K562 (cell line): ENCODE results near the gene CHRDL1. TPM values are rescaled to one million over a fixed set of nuclear protein-coding genes. Genes with fewer than 3 reads are reported as not detected.

Source experiments
- ATAC-seq: fragments of 200-7000 bp; cut with Tn5 transposase; 3 replicates; pipeline ENCODE4 v1.9.1; 2020; ENCODE audit warnings: moderate library complexity
- BruUV-seq: library from RNA; stranded (reverse); fragments of 400-500 nt; replicated peaks from 2 replicates; lab custom pipeline; 2021; lab: Mats Ljungman, UMichigan
- CTCF ChIA-PET: fragments of 300-600 bp; formaldehyde crosslinking; extraction: SDS; loops from one replicate; lab custom pipeline; 2021; ENCODE audit warnings: low intra/inter-chr PET ratio; lab: Yijun Ruan, JAX
- POLR2A ChIA-PET: fragments of 300-600, 350-650 bp; sonication (Branson Sonifier 250); formaldehyde crosslinking; extraction: SDS; loops from one replicate; lab custom pipeline; 2021; ENCODE audit warnings: antibody characterized with exemption, inconsistent platforms; lab: Yijun Ruan, JAX
- DNase-seq, 4 experiments: peaks; one replicate each; pipeline versions ENCODE4 v3.0.0 to v3.0.0-alpha.2; 2011 to 2018; ENCODE audit warnings: low spot score in 3 of 4, mixed read lengths in 3 of 4; ENCODE audit errors: extremely low read depth in 1 of 4
- FAIRE-seq: peaks from 2 replicates; lab custom pipeline; 2011; peaks lifted over from hg19 to GRCh38; lab: Jason Lieb, UNC
- H2AFZ ChIP-seq: 2 replicates; pipeline ENCODE4 v1.6.0; 2011; ENCODE audit warnings: low read depth, low read length, control low read depth, inconsistent platforms
- H3K27ac ChIP-seq: fragments of 200-600 bp; 3 replicates; pipeline ENCODE4 v1.8.0; 2011; ENCODE audit warnings: low read depth, mild to moderate bottlenecking, control low read depth, inconsistent platforms, low read length, moderate library complexity, mixed read lengths; ENCODE audit errors: extremely low read depth
- H3K27me3 ChIP-seq, 2 experiments: fragments of 300-600 bp in 1 of 2; 2 replicates in 1 of 2; 3 replicates in 1 of 2; pipeline versions ENCODE4 v1.6.0 to v1.8.0; 2011; ENCODE audit warnings: inconsistent platforms in 2 of 2, low read length in 2 of 2, mild to moderate bottlenecking in 1 of 2, mixed read lengths in 1 of 2, moderate library complexity in 1 of 2; ENCODE audit not compliant: control insufficient read depth in 2 of 2, insufficient read depth in 2 of 2
- H3K36me3 ChIP-seq: fragments of 300-600 bp; 3 replicates; pipeline ENCODE4 v1.8.0; 2011; ENCODE audit warnings: mild to moderate bottlenecking, low read length, inconsistent platforms; ENCODE audit not compliant: control insufficient read depth, insufficient read depth
- H3K4me1 ChIP-seq, 2 experiments: fragments of 200-600 bp in 1 of 2; replicated peaks in 1 of 2; 2 replicates in 1 of 2; 3 replicates in 1 of 2; pipeline versions ENCODE4 v1.5.1 to v1.8.0; 2011; ENCODE audit warnings: inconsistent platforms in 2 of 2, low read length in 2 of 2, mild to moderate bottlenecking in 1 of 2, mixed read lengths in 1 of 2, moderate library complexity in 1 of 2; ENCODE audit not compliant: control insufficient read depth in 2 of 2, insufficient read depth in 2 of 2
- H3K4me2 ChIP-seq: 2 replicates; pipeline ENCODE4 v1.6.1; 2011; ENCODE audit warnings: low read length, control low read depth, inconsistent platforms, mixed read lengths; ENCODE audit not compliant: insufficient read depth
- H3K4me3 ChIP-seq: fragments of 200-600 bp; sonication (generic), shearing (Covaris generic); 2 replicates; pipeline ENCODE4 v1.5.1; 2016; ENCODE audit warnings: control low read depth, inconsistent platforms
- H3K79me2 ChIP-seq: fragments of 200-600 bp; 3 replicates; pipeline ENCODE4 v1.8.0; 2011; ENCODE audit warnings: low read length, inconsistent platforms; ENCODE audit not compliant: control insufficient read depth, insufficient read depth
- H3K9ac ChIP-seq, 2 experiments: 2 replicates each; pipeline versions ENCODE4 v1.6.0 to v1.6.1; 2011; ENCODE audit warnings: low read depth in 2 of 2, low read length in 2 of 2, control low read depth in 1 of 2, inconsistent platforms in 1 of 2, mild to moderate bottlenecking in 1 of 2, mixed read lengths in 1 of 2; ENCODE audit not compliant: insufficient read depth in 1 of 2
- H3K9me1 ChIP-seq: one replicate; pipeline ENCODE4 v1.6.0; 2011; ENCODE audit warnings: inconsistent platforms, mild to moderate bottlenecking, low read length, moderate library complexity; ENCODE audit not compliant: control insufficient read depth, insufficient read depth
- H3K9me3 ChIP-seq: replicated peaks from 2 replicates; pipeline ENCODE4 v1.5.1; 2011; ENCODE audit warnings: low read depth, low read length, inconsistent platforms; ENCODE audit not compliant: control insufficient read depth, insufficient read depth
- H4K20me1 ChIP-seq: replicated peaks from 2 replicates; pipeline ENCODE4 v1.6.1; 2011; ENCODE audit warnings: low read length, inconsistent platforms, mixed read lengths; ENCODE audit not compliant: control insufficient read depth, insufficient read depth
- AFF1 ChIP-seq, 2 experiments: fragments of 450-650 bp; IDR thresholded peaks; 2 replicates each; pipeline ENCODE4 v1.6.1; 2018; ENCODE audit warnings: mild to moderate bottlenecking in 2 of 2, low read depth in 1 of 2; ENCODE audit not compliant: partially characterized antibody in 2 of 2
- CUX1 ChIP-seq: fragments of 200-800 bp; sonication (Bioruptor generic); IDR thresholded peaks from 2 replicates; pipeline ENCODE4 v1.6.1; 2016; ENCODE audit warnings: missing genetic modification characterization, missing compliant biosample characterization
- HDAC2 ChIP-seq: fragments of 450-650 bp; IDR thresholded peaks from 2 replicates; pipeline ENCODE4 v1.6.1; 2016; ENCODE audit warnings: mild to moderate bottlenecking
- NR2C1 ChIP-seq, 2 experiments: fragments of 450-650 bp; IDR thresholded peaks; 2 replicates each; pipeline ENCODE4 v1.6.1; 2017; ENCODE audit warnings: mild to moderate bottlenecking in 2 of 2, antibody characterized with exemption in 1 of 2, inconsistent platforms in 1 of 2, missing compliant biosample characterization in 1 of 2, missing genetic modification characterization in 1 of 2
- PATZ1 ChIP-seq: fragments of 250-450 bp; sonication (Bioruptor Pico); IDR thresholded peaks from 2 replicates; pipeline ENCODE4 v1.5.0; 2020; ENCODE audit warnings: mild to moderate bottlenecking, borderline replicate concordance
- SMAD1 ChIP-seq: fragments of 150-350 bp; IDR thresholded peaks from 2 replicates; pipeline ENCODE4 v1.6.1; 2014; ENCODE audit warnings: low read length, low read depth; ENCODE audit not compliant: partially characterized antibody
- TBL1XR1 ChIP-seq, 2 experiments: IDR thresholded peaks; 2 replicates each; pipeline ENCODE4 v1.6.1; 2012; ENCODE audit warnings: improper control_type of control experiment in 2 of 2, low read length in 2 of 2, mild to moderate bottlenecking in 1 of 2
- TEAD4 ChIP-seq, 2 experiments: sonication (generic) in 1 of 2; formaldehyde crosslinking in 1 of 2; IDR thresholded peaks; 2 replicates each; pipeline versions ENCODE4 v1.6.1 to v1.8.0; 2012 to 2022; ENCODE audit warnings: borderline replicate concordance in 1 of 2, inconsistent platforms in 1 of 2, low read length in 1 of 2, mild to moderate bottlenecking in 1 of 2, missing genetic modification reagents in 1 of 2
- WGBS: fragments of 100-300 bp; shearing (Covaris generic); methylation state at CpG from one replicate; pipeline ENCODE4 v1.1.6; 2016; ENCODE audit warnings: low coverage, mixed read lengths; ENCODE audit not compliant: insufficient coverage; ENCODE audit errors: missing lambda C conversion rate; 5-methylcytosine and 5-hydroxymethylcytosine counted together
- in situ Hi-C: fragments of 300-500 bp; cut with MboI; formaldehyde crosslinking; loops from 4 replicates; pipeline ENCODE4 v1.15.0; 2018; ENCODE audit warnings: inconsistent platforms, mixed read lengths
- intact Hi-C: fragments of 100-400 bp; cut with micrococcal nuclease; formaldehyde crosslinking; loops from 2 replicates; pipeline ENCODE4 v1.14.2; 2022
- polyA plus RNA-seq, 8 experiments: library from polyadenylated mRNA; depleted of rRNA in 4 of 8; stranded (reverse) in 5 of 8; unstranded in 3 of 8; fragments of >200 nt; fragmentation: Nextera tagmentation in 2 of 8; fragmentation: Illumina TruSeq in 1 of 8; extraction: Ambion mirVana in 2 of 8; extraction: Trizol in 1 of 8; gene quantifications; 2 replicates each; pipeline versions ENCODE4 v1.2.1 to v1.2.3, GENCODE V29; 2011 to 2014; ENCODE audit warnings: inconsistent platforms in 1 of 8, missing spikeins in 1 of 8
- total RNA-seq, 7 experiments: library from RNA; depleted of rRNA in 6 of 7; stranded (reverse); fragments of >200 nt in 6 of 7; fragmentation: Illumina TruSeq in 2 of 7; extraction: Trizol in 2 of 7; gene quantifications; 2 replicates each; pipeline versions ENCODE4 v1.2.1 to v1.2.3, GENCODE V29; 2011 to 2021; ENCODE audit warnings: low replicate concordance in 1 of 7

Gene CHRDL1
- total and polyA plus RNA-seq, 9 of the 15 experiments (the other 6 are each of a cell fraction or from before 2014, with no cell fraction given): not detected

GRCh38 chrX:110722135-110722534 is 73.5 kb downstream of the CHRDL1 start:
- ChIA-PET CTCF (no interaction called here), POLR2A (interaction anchor here (0.9 kb wide), 1 partner anchor 14 kb away, joined by 3 read pairs; no protein-coding TSS in a partner anchor)
- no peaks in the 10 kb centered on the region for H3K9me1 ChIP-seq
- no peaks in the 10 kb centered on the region for H4K20me1 ChIP-seq
- FAIRE-seq (no peak), ATAC-seq (peak; percentile 54), DNase-seq (peak in 2 of 4 experiments; percentile 7 to 19)
- H3K9ac ChIP-seq: no peak overlapping the region
- WGBS: 0% methylated on average over 7 of the region's 10 CpGs
- no TSS peak for BruUV-seq
- no peaks in the 10 kb centered on the region for H3K27me3 ChIP-seq
- no peak overlapping the region for H2AFZ ChIP-seq
- no peaks in the 10 kb centered on the region for H3K36me3 ChIP-seq
- in situ Hi-C loops (no loop called here), intact Hi-C loops (no loop called here)
- H3K4me2 ChIP-seq: no peak overlapping the region
- no peaks in the 10 kb centered on the region for H3K79me2 ChIP-seq
- no peaks in the 10 kb centered on the region for H3K4me1 ChIP-seq
- no peak overlapping the region for H3K27ac ChIP-seq
- H3K4me3 ChIP-seq: no peak overlapping the region
- no peaks in the 10 kb centered on the region for H3K9me3 ChIP-seq
- TF ChIP-seq TEAD4 (IDR thresholded peaks at IDR 0.05; ENCODE audit: low read length) (peak; percentile 67), TEAD4 (CRISPR knock-in tag; IDR thresholded peaks at IDR 0.05; ENCODE audit: borderline replicate concordance) (no peak), SMAD1 (no peak), AFF1 (IDR thresholded peaks at IDR 0.05; ENCODE audit: low read depth in 1 of 2, partially characterized antibody in 2 of 2) (no peak), PATZ1 (CRISPR knock-in tag) (no peak), HDAC2 (peak; percentile 56; the same call in 1 of the 2 replicates), NR2C1 (IDR thresholded peaks at IDR 0.05) (no peak), NR2C1 (tag; IDR thresholded peaks at IDR 0.05) (no peak), TBL1XR1 (IDR thresholded peaks at IDR 0.05; ENCODE audit: low read length in 2 of 2) (no peak), CUX1 (CRISPR knock-in tag) (no peak)
